Fibroblast of mammary gland (primary cell): ENCODE measurements around the gene SETD6.
A peak's percentile ranks its signal among the peaks of the same experiment; 100 is the strongest.

ENCODE experiments used
- DNase-seq: peaks from one replicate; pipeline ENCODE4 v3.0.0-alpha.2; 2010; ENCODE audit warnings: low read depth
- H3K4me3 ChIP-seq: 2 replicates; pipeline ENCODE4 v1.5.1; 2011; ENCODE audit warnings: low read depth, mild to moderate bottlenecking, low read length, moderate library complexity; ENCODE audit not compliant: control insufficient read depth
- CTCF ChIP-seq: conservative IDR thresholded peaks from 2 replicates; pipeline ENCODE4 v1.5.1; 2011; ENCODE audit warnings: low read depth, low read length, inconsistent platforms; ENCODE audit not compliant: control insufficient read depth, insufficient read depth

Gene SETD6

GRCh38 chr16:58515125-58515870, at the start of gene SETD6:
TSS of gene SETD6 (plus strand) at chr16:58515517. CDS start at chr16:58515538, 21 bp downstream.
- peak; percentile 87 for DNase-seq
- peak within 1 kb of the TSS; percentile 69 for H3K4me3 ChIP-seq
- no peak for TF ChIP-seq CTCF

GRCh38 chr16:58465817-58466216, 49.5 kb upstream of the SETD6 start:
- no peak overlapping the region for H3K4me3 ChIP-seq
- no peak for TF ChIP-seq CTCF
- no peak for DNase-seq

GRCh38 chr16:58466396-58466795, 48.9 kb upstream of the SETD6 start:
- DNase-seq, result no peak
- H3K4me3 ChIP-seq, result no peak overlapping the region
- no peak for TF ChIP-seq CTCF

GRCh38 chr16:58467905-58468304, 47.4 kb upstream of the SETD6 start:
- DNase-seq, result no peak
- TF ChIP-seq CTCF, result no peak

GRCh38 chr16:58471209-58471975, 43.9 kb upstream of the SETD6 start:
- no peak overlapping the region for H3K4me3 ChIP-seq
- no peak for TF ChIP-seq CTCF
- no peak for DNase-seq

More at GRCh38 chr16:58467905-58468304, 47.4 kb upstream of the SETD6 start:
- no peak overlapping the region for H3K4me3 ChIP-seq

GRCh38 chr16:58472266-58472665, 43.1 kb upstream of the SETD6 start:
- H3K4me3 ChIP-seq, result no peak overlapping the region
- DNase-seq, result no peak
- TF ChIP-seq CTCF, result no peak
